Brain microvascular endothelial cell (primary cell): ENCODE measurements around the gene CTH.
"Not testable (repeated sequence)": the region's sequence is repeated elsewhere in the genome, so short reads cannot be mapped to it uniquely, and the experiment has no call there.

Experiments used
- DNase-seq: peaks from one replicate; pipeline ENCODE4 v3.0.0-alpha.2; 2020
- H3K27ac ChIP-seq: fragments of 250-450 bp; sonication (Bioruptor Pico); 2 replicates; pipeline ENCODE4 v1.5.1; 2020; ENCODE audit warnings: mild to moderate bottlenecking, moderate library complexity
- H3K27me3 ChIP-seq: fragments of 250-450 bp; sonication (Bioruptor Pico); replicated peaks from 2 replicates; pipeline ENCODE4 v1.5.1; 2020; ENCODE audit warnings: mild to moderate bottlenecking
- H3K36me3 ChIP-seq: fragments of 250-450 bp; sonication (Bioruptor Pico); replicated peaks from 2 replicates; pipeline ENCODE4 v1.5.1; 2020; ENCODE audit warnings: mild to moderate bottlenecking
- H3K4me3 ChIP-seq: 2 replicates; pipeline ENCODE4 v1.5.1; 2011; ENCODE audit warnings: low read depth, mild to moderate bottlenecking, control low read depth, low read length, moderate library complexity
- CTCF ChIP-seq: IDR thresholded peaks from 2 replicates; pipeline ENCODE4 v1.5.1; 2011; ENCODE audit warnings: low read depth, mild to moderate bottlenecking, moderate library complexity, low read length, control low read depth, inconsistent platforms; ENCODE audit errors: missing control alignments
- in situ Hi-C: cut with HindIII; loops from 2 replicates; pipeline ENCODE4 v1.10.0; 2017; ENCODE audit warnings: low sequenced_read_pairs, low pct_ligation_motif_present

CTH gene

GRCh38 chr1:70401974-70402373 lies 9.1 kb upstream of the CTH start:
- in situ Hi-C loops: no loop called here
- Histone ChIP-seq H3K27me3 (no peaks in the 10 kb centered on the region), H3K27ac (no peak overlapping the region), H3K4me3 (no peak overlapping the region), H3K36me3 (no peaks in the 10 kb centered on the region)
- no peak for TF ChIP-seq CTCF
- no peak for DNase-seq

GRCh38 chr1:70403759-70404158 lies 7.3 kb upstream of the CTH start:
- DNase-seq: no peak
- Histone ChIP-seq H3K36me3 (no peaks in the 10 kb centered on the region), H3K27ac (no peak overlapping the region), H3K4me3 (no peak overlapping the region), H3K27me3 (no peaks in the 10 kb centered on the region)
- in situ Hi-C loops: no loop called here
- TF ChIP-seq CTCF: no peak

- in situ Hi-C loops: no loop called here
- Histone ChIP-seq H3K36me3 (no peaks in the 10 kb centered on the region), H3K27me3 (no peaks in the 10 kb centered on the region), H3K27ac (no peak overlapping the region), H3K4me3 (no peak overlapping the region)
- TF ChIP-seq CTCF: no peak
- no peak for DNase-seq
Measured at GRCh38 chr1:70405780-70406416, 5.2 kb upstream of the CTH start.

- Histone ChIP-seq H3K36me3 (no peaks in the 10 kb centered on the region), H3K27ac (no peak overlapping the region), H3K4me3 (no peak overlapping the region), H3K27me3 (no peaks in the 10 kb centered on the region)
- no peak for DNase-seq
- no peak for TF ChIP-seq CTCF
- in situ Hi-C loops: no loop called here
Measured at GRCh38 chr1:70409136-70409535, 1.9 kb upstream of the CTH start.

- Histone ChIP-seq H3K27me3 (no peaks in the 10 kb centered on the region), H3K4me3 (peak overlapping the region; percentile 84), H3K27ac (peak overlapping the region; percentile 86), H3K36me3 (no peaks in the 10 kb centered on the region)
- in situ Hi-C loops: no loop called here
- no peak for DNase-seq
- TF ChIP-seq CTCF: peak; percentile 2
Measured at GRCh38 chr1:70411360-70411844, 334 bp downstream of the CTH start.

- H3K27ac ChIP-seq: no peak overlapping the region
- H3K36me3 ChIP-seq: no peaks in the 10 kb centered on the region
- no peak for DNase-seq
- no peak overlapping the region for H3K4me3 ChIP-seq
- no peak for TF ChIP-seq CTCF
- H3K27me3 ChIP-seq: no peaks in the 10 kb centered on the region
- in situ Hi-C loops: no loop called here
Measured at GRCh38 chr1:70415882-70416281, 4.8 kb downstream of the CTH start.

- H3K27me3 ChIP-seq, DNase-seq, H3K36me3 ChIP-seq, H3K4me3 ChIP-seq, in situ Hi-C loops, H3K27ac ChIP-seq: not testable (repeated sequence)
Measured at GRCh38 chr1:70418973-70419734, 8.1 kb downstream of the CTH start.
